Fibroblast of lung (primary cell): ENCODE results near the gene MMP11. TPM values are rescaled to one million over a fixed set of nuclear protein-coding genes. Genes with fewer than 3 reads are reported as not detected.

Experiments used
- DNase-seq, 2 donors: peaks; one replicate each; pipeline versions ENCODE4 v3.0.0 to v3.0.0-alpha.2; 2010; ENCODE audit warnings: low read depth in 2 of 2
- H2AFZ ChIP-seq: 2 replicates; pipeline ENCODE4 v1.5.1; 2012; ENCODE audit warnings: low read length, control low read depth, inconsistent platforms
- H3K27ac ChIP-seq: 2 replicates; pipeline ENCODE4 v1.5.1; 2011; ENCODE audit warnings: low read length, control low read depth; ENCODE audit not compliant: insufficient read depth
- H3K27me3 ChIP-seq: 2 replicates; pipeline ENCODE4 v1.5.1; 2011; ENCODE audit warnings: mild to moderate bottlenecking, low read length; ENCODE audit not compliant: control insufficient read depth, insufficient read depth
- H3K36me3 ChIP-seq: 2 replicates; pipeline ENCODE4 v1.5.1; 2011; ENCODE audit warnings: low read length; ENCODE audit not compliant: control insufficient read depth, insufficient read depth
- H3K4me1 ChIP-seq: 2 replicates; pipeline ENCODE4 v1.5.1; 2011; ENCODE audit warnings: low read length; ENCODE audit not compliant: control insufficient read depth, insufficient read depth; ENCODE audit errors: extremely low read depth
- H3K4me2 ChIP-seq: 2 replicates; pipeline ENCODE4 v1.5.1; 2011; ENCODE audit warnings: low read length, control low read depth; ENCODE audit not compliant: insufficient read depth; ENCODE audit errors: extremely low read depth
- H3K4me3 ChIP-seq, 4 experiments: fragments of 200-600 bp in 1 of 4; sonication (generic) in 1 of 4; replicated peaks in 1 of 4; 2 replicates each; pipeline ENCODE4 v1.5.1; 2011 to 2016; ENCODE audit warnings: low read length in 4 of 4, low read depth in 3 of 4, mild to moderate bottlenecking in 3 of 4, control low read depth in 2 of 4, inconsistent platforms in 1 of 4, mixed read lengths in 1 of 4; ENCODE audit not compliant: insufficient read depth in 1 of 4; ENCODE audit errors: control extremely low read depth in 1 of 4
- H3K79me2 ChIP-seq: 2 replicates; pipeline ENCODE4 v1.5.1; 2012; ENCODE audit warnings: mild to moderate bottlenecking, low read length, inconsistent platforms; ENCODE audit not compliant: control insufficient read depth, insufficient read depth
- H3K9ac ChIP-seq: 2 replicates; pipeline ENCODE4 v1.5.1; 2011; ENCODE audit warnings: mild to moderate bottlenecking, low read length, control low read depth; ENCODE audit not compliant: insufficient read depth
- H3K9me3 ChIP-seq: 2 replicates; pipeline ENCODE4 v1.5.1; 2012; ENCODE audit warnings: low read depth, low read length; ENCODE audit not compliant: control insufficient read depth, insufficient read depth
- H4K20me1 ChIP-seq: 2 replicates; pipeline ENCODE4 v1.5.1; 2011; ENCODE audit warnings: low read length; ENCODE audit not compliant: control insufficient read depth, insufficient read depth; ENCODE audit errors: extremely low read depth
- CTCF ChIP-seq, 2 donors: IDR thresholded peaks in 1 of 2; conservative IDR thresholded peaks in 1 of 2; 1 replicate in 1 of 2; 2 replicates in 1 of 2; pipeline ENCODE4 v1.5.1; 2011 to 2012; ENCODE audit warnings: low read length in 2 of 2, control low read depth in 1 of 2, inconsistent platforms in 1 of 2, low read depth in 1 of 2, mild to moderate bottlenecking in 1 of 2
- EZH2 ChIP-seq: IDR thresholded peaks from 2 replicates; pipeline ENCODE4 v1.5.1; 2012; ENCODE audit warnings: low read length, control low read depth, mild to moderate bottlenecking; ENCODE audit errors: missing control alignments
- polyA plus RNA-seq, 2 donors: library from polyadenylated mRNA; depleted of rRNA in 1 of 2; stranded (reverse) in 1 of 2; unstranded in 1 of 2; fragments of >200 nt; gene quantifications; 2 replicates each; pipeline ENCODE4 v1.2.1, GENCODE V29; 2011 to 2012; ENCODE audit warnings: missing spikeins in 1 of 2
- total RNA-seq: library from RNA; depleted of rRNA; stranded (reverse); fragments of >200 nt; gene quantifications from 2 replicates; pipeline ENCODE4 v1.2.1, GENCODE V29; 2014

The MMP11 gene
- total and polyA plus RNA-seq, 2 donors (not counting 1 experiment from before 2014, with no cell fraction given), result 4.5 to 8.8 TPM

DNA sequence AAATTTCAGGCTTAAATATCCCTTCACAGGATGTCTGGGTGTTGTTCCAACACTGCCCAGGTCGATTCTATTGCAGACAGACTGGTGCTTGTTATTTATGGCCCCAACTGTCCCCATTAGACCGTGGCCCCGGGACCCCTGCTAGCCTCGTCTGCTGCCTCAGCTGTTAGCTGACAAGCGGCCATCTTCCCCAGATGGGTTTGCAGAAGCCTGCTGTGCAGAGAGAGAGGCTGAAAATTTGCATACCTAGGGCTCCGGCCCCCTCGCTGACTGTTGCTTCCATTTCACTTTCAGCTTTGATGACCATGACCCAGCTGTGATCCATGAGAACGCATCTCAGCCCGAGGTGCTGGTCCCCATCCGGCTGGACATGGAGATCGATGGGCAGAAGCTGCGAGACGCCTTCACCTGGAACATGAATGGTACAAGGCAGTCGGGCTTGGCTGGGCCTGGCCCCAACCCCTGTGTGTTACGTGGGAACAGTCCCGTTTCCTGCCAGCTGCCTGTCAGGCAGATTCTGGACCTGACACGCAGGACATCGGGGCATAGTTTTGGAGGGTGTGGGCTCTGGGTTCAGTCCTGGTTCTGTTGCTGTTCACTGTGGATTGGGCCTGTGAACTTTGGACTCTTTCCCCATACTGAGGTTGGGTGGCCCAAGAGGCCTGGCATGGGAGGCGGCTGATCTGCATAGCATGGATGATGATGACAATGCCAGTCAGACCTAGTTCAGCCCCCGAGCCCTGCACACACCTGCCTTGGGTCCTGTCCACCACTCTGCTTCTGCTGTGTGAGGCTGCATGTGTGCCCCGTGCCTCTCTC is 30.6 kb downstream of the MMP11 start:
- no peaks in the 10 kb centered on the region for H3K9me3 ChIP-seq
- no peaks in the 10 kb centered on the region for H3K4me1 ChIP-seq
- H3K36me3 ChIP-seq, result peaks cover 31% of the 10 kb centered on the region
- H3K9ac ChIP-seq, result no peak overlapping the region
- no peak overlapping the region for H3K4me2 ChIP-seq
- no peak for DNase-seq
- H3K79me2 ChIP-seq, result no peaks in the 10 kb centered on the region
- H3K27ac ChIP-seq, result no peak overlapping the region
- no peaks in the 10 kb centered on the region for H3K27me3 ChIP-seq
- TF ChIP-seq CTCF (conservative IDR thresholded peaks at IDR 0.05 in 1 of 2, IDR thresholded peaks at IDR 0.05 in 1 of 2; ENCODE audit: low read depth in 1 of 2, low read length in 2 of 2), result no peak
- no peak overlapping the region for H2AFZ ChIP-seq
- H3K4me3 ChIP-seq, result no peak overlapping the region
- no peaks in the 10 kb centered on the region for H4K20me1 ChIP-seq

- no peaks in the 10 kb centered on the region for H3K79me2 ChIP-seq
- no peak overlapping the region for H3K27ac ChIP-seq
- no peaks in the 10 kb centered on the region for H3K4me1 ChIP-seq
- peaks cover 28% of the 10 kb centered on the region for H3K36me3 ChIP-seq
- H3K4me2 ChIP-seq, result no peak overlapping the region
- no peaks in the 10 kb centered on the region for H4K20me1 ChIP-seq
- no peak overlapping the region for H2AFZ ChIP-seq
- no peak for TF ChIP-seq EZH2
- TF ChIP-seq CTCF (conservative IDR thresholded peaks at IDR 0.05 in 1 of 2, IDR thresholded peaks at IDR 0.05 in 1 of 2; ENCODE audit: low read depth in 1 of 2, low read length in 2 of 2), result no peak
- no peaks in the 10 kb centered on the region for H3K27me3 ChIP-seq
- no peak overlapping the region for H3K4me3 ChIP-seq
- H3K9ac ChIP-seq, result no peak overlapping the region
- no peaks in the 10 kb centered on the region for H3K9me3 ChIP-seq
- DNase-seq, result no peak
These were observed 32.2 kb downstream of the MMP11 start for GRCh38 chr22:23804781-23805291.

DNA sequence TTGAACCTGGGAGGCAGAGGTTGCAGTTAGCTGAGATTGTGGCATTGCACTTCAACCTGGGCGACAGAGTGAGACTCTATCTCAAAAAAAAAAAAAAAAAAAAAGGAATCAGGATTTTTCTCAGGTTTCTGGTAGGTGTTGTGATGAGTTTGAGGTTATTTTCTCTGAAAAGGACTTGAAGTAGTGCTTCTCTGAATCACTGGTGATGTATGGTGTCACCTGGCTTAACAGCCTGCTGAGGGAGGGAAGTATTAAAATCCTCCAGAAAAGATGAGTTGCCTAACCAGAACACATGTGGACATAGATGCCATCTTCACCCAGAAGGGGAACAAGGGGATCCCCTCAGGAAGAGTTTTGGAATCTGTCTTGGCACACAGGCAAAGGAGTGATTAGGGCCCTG is 34.2 kb downstream of the MMP11 start:
- Histone ChIP-seq H4K20me1 (no peaks in the 10 kb centered on the region), H3K9ac (no peak overlapping the region), H2AFZ (no peak overlapping the region), H3K4me3 (no peak overlapping the region), H3K27me3 (no peaks in the 10 kb centered on the region), H3K4me2 (no peak overlapping the region), H3K4me1 (no peaks in the 10 kb centered on the region), H3K27ac (no peak overlapping the region), H3K36me3 (peaks cover 16% of the 10 kb centered on the region), H3K79me2 (no peaks in the 10 kb centered on the region), H3K9me3 (no peaks in the 10 kb centered on the region)
- DNase-seq, result no peak
- TF ChIP-seq CTCF (conservative IDR thresholded peaks at IDR 0.05 in 1 of 2, IDR thresholded peaks at IDR 0.05 in 1 of 2; ENCODE audit: low read depth in 1 of 2, low read length in 2 of 2) (no peak), EZH2 (no peak)
